HepG2 (cell line): ENCODE data around the gene CIB2. TPM values are rescaled to one million over a fixed set of nuclear protein-coding genes. Genes with fewer than 3 reads are reported as not detected.
A peak's percentile ranks its signal among the peaks of the same experiment; 100 is the strongest.

Source experiments
- ARNT2 ChIP-seq: sonication (generic); formaldehyde crosslinking; IDR thresholded peaks from 2 replicates; pipeline ENCODE4 v1.8.0; 2022; ENCODE audit warnings: mild to moderate bottlenecking, low read depth, missing genetic modification reagents, moderate library complexity
- CENPX ChIP-seq: sonication (generic); formaldehyde crosslinking; IDR thresholded peaks from 2 replicates; pipeline ENCODE4 v1.9.0; 2021; ENCODE audit warnings: mild to moderate bottlenecking, missing genetic modification reagents, moderate library complexity
- CREB1 ChIP-seq, 2 experiments: fragments of 450-650 bp in 1 of 2; IDR thresholded peaks; 2 replicates each; pipeline ENCODE4 v1.6.1; 2016 to 2017; ENCODE audit warnings: control low read depth in 1 of 2, mild to moderate bottlenecking in 1 of 2, missing compliant biosample characterization in 1 of 2, missing genetic modification characterization in 1 of 2
- FOSL2 ChIP-seq: sonication (generic); formaldehyde crosslinking; IDR thresholded peaks from 2 replicates; pipeline ENCODE4 v1.4.0; 2020; ENCODE audit warnings: missing genetic modification reagents
- FOXK2 ChIP-seq: fragments of 450-650 bp; IDR thresholded peaks from 2 replicates; pipeline ENCODE4 v1.6.1; 2016
- KLF12 ChIP-seq: sonication (generic); formaldehyde crosslinking; IDR thresholded peaks from 2 replicates; pipeline ENCODE4 v1.4.0; 2020; ENCODE audit warnings: missing genetic modification reagents, borderline replicate concordance
- PBX2 ChIP-seq: IDR thresholded peaks from 2 replicates; pipeline ENCODE4 v1.6.1; 2016; ENCODE audit warnings: control low read depth
- RAD21 ChIP-seq: fragments of 450-650 bp; formaldehyde crosslinking; IDR thresholded peaks from 2 replicates; pipeline ENCODE4 v1.5.0; 2020; ENCODE audit warnings: mild to moderate bottlenecking
- RBAK ChIP-seq: sonication (generic); formaldehyde crosslinking; IDR thresholded peaks from 2 replicates; pipeline ENCODE4 v1.5.1; 2020; ENCODE audit warnings: mild to moderate bottlenecking, missing genetic modification reagents
- RBM22 ChIP-seq: fragments of 200-400 bp; formaldehyde crosslinking; optimal IDR thresholded peaks from 2 replicates; pipeline ENCODE3; 2017; ENCODE audit warnings: mild to moderate bottlenecking, low read length, moderate library complexity
- SAFB2 ChIP-seq: sonication (generic); formaldehyde crosslinking; IDR thresholded peaks from 2 replicates; pipeline ENCODE4 v1.5.1; 2020; ENCODE audit warnings: missing genetic modification reagents, low read depth, mild to moderate bottlenecking, borderline replicate concordance
- SOX5 ChIP-seq: IDR thresholded peaks from 2 replicates; pipeline ENCODE4 v1.6.1; 2016; ENCODE audit warnings: borderline replicate concordance
- SRSF9 ChIP-seq: fragments of 200-400 bp; formaldehyde crosslinking; IDR thresholded peaks from 2 replicates; pipeline ENCODE4 v1.6.1; 2018; ENCODE audit warnings: borderline replicate concordance, mild to moderate bottlenecking, low read depth, low read length; ENCODE audit not compliant: insufficient read depth, poor library complexity, severe bottlenecking
- SRY ChIP-seq: sonication (generic); formaldehyde crosslinking; IDR thresholded peaks from 2 replicates; pipeline ENCODE4 v1.8.0; 2022; ENCODE audit warnings: mild to moderate bottlenecking, missing genetic modification reagents
- SUZ12 ChIP-seq: fragments of 150-350 bp; IDR thresholded peaks from 2 replicates; pipeline ENCODE4 v1.6.1; 2014; ENCODE audit warnings: low read depth, low read length
- TEAD2 ChIP-seq: sonication (generic); formaldehyde crosslinking; IDR thresholded peaks from 2 replicates; pipeline ENCODE4 v1.9.0; 2021; ENCODE audit warnings: missing genetic modification reagents
- XRCC5 ChIP-seq: fragments of 200-400 bp; formaldehyde crosslinking; optimal IDR thresholded peaks from 2 replicates; pipeline ENCODE3; 2017; ENCODE audit warnings: mild to moderate bottlenecking, low read length
- YEATS4 ChIP-seq: sonication (generic); formaldehyde crosslinking; IDR thresholded peaks from 2 replicates; pipeline ENCODE4 v1.4.0; 2020; ENCODE audit warnings: missing genetic modification reagents, borderline replicate concordance
- ZC3H13 ChIP-seq: sonication (generic); formaldehyde crosslinking; IDR thresholded peaks from 2 replicates; pipeline ENCODE4 v1.8.1; 2023; ENCODE audit warnings: mild to moderate bottlenecking, missing genetic modification reagents, moderate library complexity
- ZNF230 ChIP-seq: sonication (generic); formaldehyde crosslinking; IDR thresholded peaks from 2 replicates; pipeline ENCODE4 v1.4.0; 2020; ENCODE audit warnings: mild to moderate bottlenecking, missing genetic modification reagents
- ZNF3 ChIP-seq: IDR thresholded peaks from 2 replicates; pipeline ENCODE4 v1.7.0; 2017; ENCODE audit warnings: inconsistent platforms
- ZNF350 ChIP-seq: sonication (generic); formaldehyde crosslinking; IDR thresholded peaks from 2 replicates; pipeline ENCODE4 v1.4.0; 2020; ENCODE audit warnings: mild to moderate bottlenecking, low read depth, missing genetic modification reagents, borderline replicate concordance
- ZNF558 ChIP-seq: sonication (generic); formaldehyde crosslinking; IDR thresholded peaks from 2 replicates; pipeline ENCODE4 v1.9.0; 2022; ENCODE audit warnings: mild to moderate bottlenecking, missing genetic modification reagents, borderline replicate concordance
- ZNF580 ChIP-seq: IDR thresholded peaks from 2 replicates; pipeline ENCODE4 v1.6.1; 2016; ENCODE audit warnings: low read depth, borderline replicate concordance
- ZNF737 ChIP-seq: sonication (generic); formaldehyde crosslinking; IDR thresholded peaks from 2 replicates; pipeline ENCODE4 v1.5.0; 2020; ENCODE audit warnings: missing genetic modification reagents, mild to moderate bottlenecking, borderline replicate concordance
- ZNF878 ChIP-seq: sonication (generic); formaldehyde crosslinking; IDR thresholded peaks from 2 replicates; pipeline ENCODE4 v1.8.1; 2023; ENCODE audit warnings: mild to moderate bottlenecking, missing genetic modification reagents, moderate library complexity
- polyA plus RNA-seq, 8 experiments: library from polyadenylated mRNA; depleted of rRNA in 3 of 8; stranded (reverse) in 7 of 8; unstranded in 1 of 8; fragments of >200 nt; fragmentation: Illumina TruSeq in 4 of 8; extraction: Trizol in 4 of 8; gene quantifications; 2 replicates each; pipeline versions ENCODE4 v1.2.1 to v1.2.3, GENCODE V29; 2011 to 2016; ENCODE audit warnings: low read depth in 4 of 8, missing spikeins in 1 of 8, mixed read lengths in 1 of 8; ENCODE audit not compliant: insufficient read depth in 1 of 8
- total RNA-seq, 5 experiments: library from RNA; depleted of rRNA; stranded (reverse); fragments of >200 nt; fragmentation: Illumina TruSeq; extraction: Trizol; gene quantifications; 2 replicates each; pipeline ENCODE4 v1.2.3, GENCODE V29; 2016; ENCODE audit warnings: low read depth in 1 of 5
- TF ChIP-seq, protein P1 (sequence below): fragments of 450-650 bp; IDR thresholded peaks from 2 replicates; pipeline ENCODE4 v1.6.1; 2017

The CIB2 gene
- total and polyA plus RNA-seq, 2 of the 13 experiments (the other 11 are each of a cell fraction or from before 2014, with no cell fraction given), result 1.4 to 1.5 TPM

- TF ChIP-seq, protein P1, sequence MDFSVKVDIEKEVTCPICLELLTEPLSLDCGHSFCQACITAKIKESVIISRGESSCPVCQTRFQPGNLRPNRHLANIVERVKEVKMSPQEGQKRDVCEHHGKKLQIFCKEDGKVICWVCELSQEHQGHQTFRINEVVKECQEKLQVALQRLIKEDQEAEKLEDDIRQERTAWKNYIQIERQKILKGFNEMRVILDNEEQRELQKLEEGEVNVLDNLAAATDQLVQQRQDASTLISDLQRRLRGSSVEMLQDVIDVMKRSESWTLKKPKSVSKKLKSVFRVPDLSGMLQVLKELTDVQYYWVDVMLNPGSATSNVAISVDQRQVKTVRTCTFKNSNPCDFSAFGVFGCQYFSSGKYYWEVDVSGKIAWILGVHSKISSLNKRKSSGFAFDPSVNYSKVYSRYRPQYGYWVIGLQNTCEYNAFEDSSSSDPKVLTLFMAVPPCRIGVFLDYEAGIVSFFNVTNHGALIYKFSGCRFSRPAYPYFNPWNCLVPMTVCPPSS, result no peak
- peak; percentile 89 for TF ChIP-seq FOSL2 (CRISPR knock-in tag)
- peak; percentile 41; the same call in 1 of the 2 replicates for TF ChIP-seq SAFB2 (CRISPR knock-in tag)
- no peak for TF ChIP-seq ZC3H13 (CRISPR knock-in tag)
- peak; percentile 93 for TF ChIP-seq ZNF230 (CRISPR knock-in tag)
- peak; percentile 13; the same call in 1 of the 2 replicates for TF ChIP-seq CREB1 (IDR thresholded peaks at IDR 0.05)
- TF ChIP-seq CREB1 (CRISPR knock-in tag; IDR thresholded peaks at IDR 0.05), result peak; percentile 76
- no peak for TF ChIP-seq KLF12 (CRISPR knock-in tag)
- no peak for TF ChIP-seq ZNF737 (CRISPR knock-in tag)
- peak; percentile 88 for TF ChIP-seq RBAK (CRISPR knock-in tag)
- TF ChIP-seq RBM22, result no peak
- peak; percentile 90 for TF ChIP-seq FOXK2
- peak; percentile 84 for TF ChIP-seq YEATS4 (CRISPR knock-in tag)
- TF ChIP-seq XRCC5, result peak; percentile 46
- TF ChIP-seq ZNF878, result peak; percentile 99
- no peak for TF ChIP-seq SUZ12
- peak; percentile 56; the same call in 1 of the 2 replicates for TF ChIP-seq PBX2 (CRISPR knock-in tag)
- peak; percentile 98 for TF ChIP-seq ZNF350
- no peak for TF ChIP-seq RAD21 (CRISPR knock-in tag)
- TF ChIP-seq SRY, result no peak
- TF ChIP-seq ZNF558 (CRISPR knock-in tag), result no peak
- no peak for TF ChIP-seq CENPX (CRISPR knock-in tag)
- TF ChIP-seq SRSF9, result no peak
- peak; percentile 99 for TF ChIP-seq SOX5 (CRISPR knock-in tag)
- TF ChIP-seq ZNF3 (CRISPR knock-in tag), result no peak
- peak; percentile 62; the same call in 1 of the 2 replicates for TF ChIP-seq ARNT2 (CRISPR knock-in tag)
- TF ChIP-seq TEAD2 (CRISPR knock-in tag), result no peak
- TF ChIP-seq ZNF580 (CRISPR knock-in tag), result peak; percentile 95; the same call in 1 of the 2 replicates
Observed at GRCh38 chr15:78065284-78065872, 65.9 kb downstream of the CIB2 start (continued).
